ENCODE data around the gene DUSP18.
"Not testable (repeated sequence)": the region's sequence is repeated elsewhere in the genome, so short reads cannot be mapped to it uniquely, and the experiment has no call there.

DUSP18 gene

DNA sequence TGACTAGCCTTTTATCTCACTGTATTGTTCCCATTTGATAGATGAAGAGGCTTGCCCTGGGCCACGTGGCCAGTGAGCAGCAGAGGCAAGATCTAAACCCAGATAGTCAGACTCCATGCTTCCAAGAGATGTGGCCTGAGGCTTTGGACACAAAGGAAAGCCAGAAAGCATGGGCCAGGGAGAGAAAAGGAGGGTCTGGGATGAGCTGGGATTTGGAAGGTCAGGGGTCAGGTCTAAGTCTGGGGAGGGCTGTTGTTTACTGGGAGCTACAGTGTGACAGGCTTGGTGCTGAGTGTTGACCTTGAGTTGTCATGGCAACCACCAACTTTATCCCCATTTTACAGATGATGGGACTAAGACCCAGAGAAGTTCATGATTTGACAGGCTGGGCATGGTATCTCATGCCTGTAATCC is 30.0 kb downstream of the DUSP18 start:
- no peaks in the 10 kb centered on the region for H3K36me3 ChIP-seq
- H3K27me3 ChIP-seq = no peaks in the 10 kb centered on the region
- H3K4me1 ChIP-seq = peaks cover 5% of the 10 kb centered on the region; the same call in 1 of the 2 replicates
- H3K4me3 ChIP-seq (ENCODE audit: low read depth, low read length) = no peak overlapping the region
- no peak for DNase-seq
- no peaks in the 10 kb centered on the region for H3K9me3 ChIP-seq
- TF ChIP-seq, protein P1, sequence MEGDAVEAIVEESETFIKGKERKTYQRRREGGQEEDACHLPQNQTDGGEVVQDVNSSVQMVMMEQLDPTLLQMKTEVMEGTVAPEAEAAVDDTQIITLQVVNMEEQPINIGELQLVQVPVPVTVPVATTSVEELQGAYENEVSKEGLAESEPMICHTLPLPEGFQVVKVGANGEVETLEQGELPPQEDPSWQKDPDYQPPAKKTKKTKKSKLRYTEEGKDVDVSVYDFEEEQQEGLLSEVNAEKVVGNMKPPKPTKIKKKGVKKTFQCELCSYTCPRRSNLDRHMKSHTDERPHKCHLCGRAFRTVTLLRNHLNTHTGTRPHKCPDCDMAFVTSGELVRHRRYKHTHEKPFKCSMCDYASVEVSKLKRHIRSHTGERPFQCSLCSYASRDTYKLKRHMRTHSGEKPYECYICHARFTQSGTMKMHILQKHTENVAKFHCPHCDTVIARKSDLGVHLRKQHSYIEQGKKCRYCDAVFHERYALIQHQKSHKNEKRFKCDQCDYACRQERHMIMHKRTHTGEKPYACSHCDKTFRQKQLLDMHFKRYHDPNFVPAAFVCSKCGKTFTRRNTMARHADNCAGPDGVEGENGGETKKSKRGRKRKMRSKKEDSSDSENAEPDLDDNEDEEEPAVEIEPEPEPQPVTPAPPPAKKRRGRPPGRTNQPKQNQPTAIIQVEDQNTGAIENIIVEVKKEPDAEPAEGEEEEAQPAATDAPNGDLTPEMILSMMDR (IDR thresholded peaks at IDR 0.05; ENCODE audit: low read depth, low read length) = no peak

DNA sequence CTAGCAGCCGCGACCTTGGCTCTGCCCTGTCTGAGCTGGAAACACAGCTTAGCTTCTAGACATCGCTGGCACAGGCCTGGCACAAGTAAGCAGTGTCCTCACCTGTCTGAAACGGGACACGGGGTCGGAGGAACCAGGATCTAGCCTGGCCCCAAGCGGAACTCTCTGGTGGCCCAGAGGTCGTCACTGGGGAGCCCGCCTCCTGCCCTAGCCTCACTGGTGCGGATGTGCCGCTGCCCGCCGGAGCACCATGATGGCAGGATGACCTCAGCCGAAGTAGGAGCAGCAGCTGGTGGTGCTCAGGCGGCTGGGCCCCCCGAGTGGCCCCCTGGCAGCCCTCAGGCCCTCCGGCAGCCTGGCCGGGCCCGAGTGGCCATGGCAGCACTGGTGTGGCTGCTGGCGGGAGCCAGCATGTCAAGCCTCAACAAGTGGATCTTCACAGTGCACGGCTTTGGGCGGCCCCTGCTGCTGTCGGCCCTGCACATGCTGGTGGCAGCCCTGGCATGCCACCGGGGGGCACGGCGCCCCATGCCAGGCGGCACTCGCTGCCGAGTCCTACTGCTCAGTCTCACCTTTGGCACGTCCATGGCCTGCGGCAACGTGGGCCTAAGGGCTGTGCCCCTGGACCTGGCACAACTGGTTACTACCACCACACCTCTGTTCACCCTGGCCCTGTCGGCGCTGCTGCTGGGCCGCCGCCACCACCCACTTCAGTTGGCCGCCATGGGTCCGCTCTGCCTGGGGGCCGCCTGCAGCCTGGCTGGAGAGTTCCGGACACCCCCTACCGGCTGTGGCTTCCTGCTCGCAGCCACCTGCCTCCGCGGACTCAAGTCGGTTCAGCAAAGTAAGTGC is 31.2 kb downstream of the DUSP18 start:
- Histone ChIP-seq H3K4me3 (ENCODE audit: low read depth, low read length) (peak overlapping the region; percentile 75), H3K4me1 (peaks cover 5% of the 10 kb centered on the region; the same call in 1 of the 2 replicates), H3K27me3 (no peaks in the 10 kb centered on the region), H3K36me3 (no peaks in the 10 kb centered on the region), H3K9me3 (no peaks in the 10 kb centered on the region)
- DNase-seq = peak; percentile 30
- TF ChIP-seq, protein P1 (IDR thresholded peaks at IDR 0.05; ENCODE audit: low read depth, low read length) = no peak

DNA sequence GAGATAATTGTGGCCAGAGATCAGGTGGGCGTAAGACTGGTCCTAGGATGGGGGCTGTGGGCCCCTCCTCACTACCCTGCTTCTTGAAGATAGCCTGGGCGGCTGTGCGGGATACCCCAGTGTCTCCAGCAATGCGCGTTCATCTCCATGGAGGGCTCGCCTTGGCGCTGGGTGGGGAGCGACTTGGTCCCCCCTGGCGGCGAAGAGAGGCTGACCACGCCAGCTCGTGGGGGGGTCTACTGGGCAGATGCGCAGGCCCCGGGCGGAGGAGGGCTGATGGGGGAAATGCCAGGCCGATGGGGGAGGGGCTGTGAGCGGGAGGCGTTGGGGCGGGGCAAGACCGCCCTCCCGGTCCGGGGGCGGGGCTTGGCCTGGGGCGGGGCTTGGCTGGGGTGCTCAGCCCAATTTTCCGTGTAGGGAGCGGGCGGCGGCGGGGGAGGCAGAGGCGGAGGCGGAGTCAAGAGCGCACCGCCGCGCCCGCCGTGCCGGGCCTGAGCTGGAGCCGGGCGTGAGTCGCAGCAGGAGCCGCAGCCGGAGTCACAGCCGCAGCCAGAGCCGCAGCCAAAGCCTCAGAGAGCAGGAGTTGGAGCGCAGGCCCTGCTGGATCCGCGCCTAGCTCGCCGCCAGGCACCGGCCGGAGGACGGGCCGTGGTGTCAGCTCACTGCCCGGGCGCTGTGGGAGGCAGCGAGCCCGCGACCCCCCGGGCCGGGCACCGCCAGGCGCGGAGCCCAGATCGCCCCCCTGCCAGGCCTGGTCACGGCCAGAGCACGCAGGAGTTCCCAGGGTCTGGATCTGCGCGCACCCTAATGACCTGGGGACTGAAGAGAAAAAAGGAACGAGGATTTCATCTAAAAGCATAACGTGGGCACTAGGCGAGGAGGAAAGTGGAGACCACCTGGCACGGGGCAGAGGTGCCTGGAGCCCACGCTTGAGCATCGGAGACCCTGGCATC is 32.1 kb downstream of the DUSP18 start, which contains the start of gene SLC35E4:
SLC35E4 (plus strand) TSS at position 509 of the 953 bp plus-strand sequence. CDS start 670 bp downstream, outside the sequence.
- DNase-seq = peak; percentile 99
- peaks cover 5% of the 10 kb centered on the region; the same call in 1 of the 2 replicates for H3K4me1 ChIP-seq
- H3K36me3 ChIP-seq = no peaks in the 10 kb centered on the region
- TF ChIP-seq, protein P1 (IDR thresholded peaks at IDR 0.05; ENCODE audit: low read depth, low read length) = peak; percentile 43
- H3K4me3 ChIP-seq (ENCODE audit: low read depth, low read length) = peak within 1 kb of the TSS; percentile 75
- H3K9me3 ChIP-seq = no peaks in the 10 kb centered on the region
- H3K27me3 ChIP-seq = no peaks in the 10 kb centered on the region

DNA sequence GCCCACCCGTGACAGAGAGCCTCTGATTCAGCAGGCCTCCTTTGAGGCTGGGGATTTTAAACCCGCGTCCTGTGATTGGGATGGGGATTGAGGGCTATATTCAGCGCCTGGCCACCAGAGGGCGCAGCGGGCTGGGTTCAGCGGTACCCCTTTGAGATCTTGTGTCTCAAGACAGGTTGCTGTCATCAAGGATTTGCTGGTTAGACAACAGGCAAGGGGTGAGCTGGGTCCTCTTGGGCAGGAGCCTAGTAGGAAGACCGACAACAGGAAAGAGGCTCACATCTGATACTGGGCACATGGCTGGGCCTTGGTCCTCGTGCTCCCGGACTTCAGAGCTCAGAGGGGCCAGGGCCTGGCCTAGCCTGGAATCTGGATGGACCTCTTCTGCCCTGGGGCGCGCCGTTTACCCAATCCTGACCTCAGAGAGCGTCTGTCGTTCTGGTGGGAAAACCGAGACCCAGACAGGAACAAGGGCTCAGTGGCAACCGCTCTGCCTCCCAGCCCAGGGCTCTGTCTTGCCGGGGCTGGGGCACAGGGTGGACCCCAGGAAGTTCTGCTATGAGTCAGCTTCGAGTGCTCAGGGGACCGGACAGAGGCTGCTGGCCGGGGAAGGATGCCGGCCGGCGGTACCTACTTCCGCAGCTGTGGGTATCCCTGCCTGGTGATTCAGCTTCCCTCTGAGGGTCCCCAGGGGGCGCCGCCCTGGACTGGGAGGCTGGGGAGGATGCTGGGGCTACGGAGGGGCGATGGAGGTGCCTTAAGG is 33.0 kb downstream of the DUSP18 start:
- Histone ChIP-seq H3K9me3 (no peaks in the 10 kb centered on the region), H3K4me1 (peaks cover 5% of the 10 kb centered on the region; the same call in 1 of the 2 replicates), H3K4me3 (ENCODE audit: low read depth, low read length) (peak overlapping the region; percentile 72), H3K27me3 (no peaks in the 10 kb centered on the region), H3K36me3 (no peaks in the 10 kb centered on the region)
- DNase-seq = peak; percentile 86
- TF ChIP-seq, protein P1 (IDR thresholded peaks at IDR 0.05; ENCODE audit: low read depth, low read length) = peak; percentile 95

DNA sequence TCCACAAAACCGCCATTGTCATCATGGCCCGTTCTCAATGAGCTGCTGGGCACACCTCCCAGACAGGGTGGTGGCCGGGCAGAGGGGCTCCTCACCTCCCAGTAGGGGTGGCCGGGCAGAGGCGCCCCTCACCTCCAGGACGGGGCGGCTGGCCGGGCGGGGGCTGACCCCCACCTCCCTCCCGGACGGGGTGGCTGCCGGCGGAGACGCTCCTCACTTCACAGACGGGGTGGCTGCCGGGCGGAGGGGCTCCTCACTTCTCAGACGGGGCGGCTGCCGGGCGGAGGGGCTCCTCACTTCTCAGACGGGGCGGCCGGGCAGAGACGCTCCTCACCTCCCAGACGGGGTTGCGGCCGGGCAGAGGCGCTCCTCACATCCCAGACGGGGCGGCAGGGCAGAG is 36.2 kb downstream of the DUSP18 start:
- H3K4me1 ChIP-seq; H3K4me3 ChIP-seq (ENCODE audit: low read depth, low read length); DNase-seq; H3K27me3 ChIP-seq; H3K9me3 ChIP-seq; H3K36me3 ChIP-seq: not testable (repeated sequence)

DNA sequence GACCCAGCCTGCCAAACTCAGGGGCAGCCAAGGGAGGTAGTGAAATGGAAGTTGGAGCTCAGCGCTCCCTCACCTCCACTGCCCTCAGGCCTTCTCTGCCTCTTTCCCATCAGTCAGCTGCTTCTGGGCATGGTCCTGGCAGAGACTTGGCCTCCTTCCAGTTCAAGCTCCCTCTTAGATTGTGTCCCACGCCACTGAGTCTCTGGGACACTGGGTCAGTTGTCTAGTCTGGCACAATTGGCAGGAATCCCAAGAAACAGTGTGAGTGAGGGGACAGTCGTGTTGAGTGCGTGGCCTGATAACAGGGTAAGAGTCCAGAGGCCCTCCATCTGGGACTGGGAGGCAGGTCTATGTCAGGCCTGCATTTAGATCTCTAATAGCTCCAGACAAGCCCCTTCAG is 39.2 kb downstream of the DUSP18 start:
- H3K9me3 ChIP-seq = no peaks in the 10 kb centered on the region
- no peak overlapping the region for H3K4me3 ChIP-seq (ENCODE audit: low read depth, low read length)
- DNase-seq = peak; percentile 47
- no peaks in the 10 kb centered on the region for H3K36me3 ChIP-seq
- TF ChIP-seq, protein P1 (IDR thresholded peaks at IDR 0.05; ENCODE audit: low read depth, low read length) = no peak
- H3K4me1 ChIP-seq = no peaks in the 10 kb centered on the region
- H3K27me3 ChIP-seq = no peaks in the 10 kb centered on the region
